ENCODE results near the gene ZNF92.

Gene ZNF92

GRCh38 chr7:65449505-65449852 is 75.8 kb downstream of the ZNF92 start:
- ChIA-PET POLR2A (no interaction called here), CTCF (no interaction called here)
- TF ChIP-seq CTCF (IDR thresholded peaks at IDR 0.05; ENCODE audit: control extremely low read depth, extremely low read depth, low read depth, missing control alignments) = no peak
- DNase-seq (ENCODE audit: extremely low spot score) = no peak

Measured in GM10248 (cell line).